Left cardiac atrium (tissue), 4 donors: Measurements from ENCODE around the gene ESRRA. TPM values are rescaled to one million over a fixed set of nuclear protein-coding genes. Genes with fewer than 3 reads are reported as not detected.
A peak's percentile ranks its signal among the peaks of the same experiment; 100 is the strongest.

ENCODE experiments used
- ATAC-seq, 2 donors: fragments of 200-7000 bp; cut with Tn5 transposase; one replicate each; pipeline ENCODE4 v1.9.1; 2020; ENCODE audit warnings: mild to moderate bottlenecking in 2 of 2, moderate library complexity in 2 of 2
- DNase-seq: peaks from one replicate; pipeline ENCODE4 v3.0.0-alpha.2; 2020
- intact Hi-C, 2 donors: fragments of 100-400 bp; cut with DNase I; formaldehyde crosslinking; loops; one replicate each; pipeline versions ENCODE4 v1.14.1 to v1.15.1; 2022 to 2023
- microRNA-seq, 2 donors: library from miRNA; unstranded; fragments of <30 nt; microRNA quantifications; one replicate each; pipeline ENCODE4 v1.2.0, GENCODE V29; 2020
- total RNA-seq, 2 donors: library from RNA; stranded (reverse); fragmentation: NEBNext Ultra II Directional; extraction: Animal tissue kit (Norgen Biotek cat#: 25700); gene quantifications; one replicate each; pipeline ENCODE4 v1.2.1, GENCODE V29; 2021
- donor health status: DM: no; HTN: yes; CAD: no.
- donor health status: DM: no; HTN: yes; CAD: no; lungs with severe emphysema.
- donor health status: DM: yes; HTN: yes; CAD: no.
- donor health status: Dilated cardiomyopathy.

Gene ESRRA
- total RNA-seq, 2 donors from 2014 or later = 147 to 150 TPM

DNA sequence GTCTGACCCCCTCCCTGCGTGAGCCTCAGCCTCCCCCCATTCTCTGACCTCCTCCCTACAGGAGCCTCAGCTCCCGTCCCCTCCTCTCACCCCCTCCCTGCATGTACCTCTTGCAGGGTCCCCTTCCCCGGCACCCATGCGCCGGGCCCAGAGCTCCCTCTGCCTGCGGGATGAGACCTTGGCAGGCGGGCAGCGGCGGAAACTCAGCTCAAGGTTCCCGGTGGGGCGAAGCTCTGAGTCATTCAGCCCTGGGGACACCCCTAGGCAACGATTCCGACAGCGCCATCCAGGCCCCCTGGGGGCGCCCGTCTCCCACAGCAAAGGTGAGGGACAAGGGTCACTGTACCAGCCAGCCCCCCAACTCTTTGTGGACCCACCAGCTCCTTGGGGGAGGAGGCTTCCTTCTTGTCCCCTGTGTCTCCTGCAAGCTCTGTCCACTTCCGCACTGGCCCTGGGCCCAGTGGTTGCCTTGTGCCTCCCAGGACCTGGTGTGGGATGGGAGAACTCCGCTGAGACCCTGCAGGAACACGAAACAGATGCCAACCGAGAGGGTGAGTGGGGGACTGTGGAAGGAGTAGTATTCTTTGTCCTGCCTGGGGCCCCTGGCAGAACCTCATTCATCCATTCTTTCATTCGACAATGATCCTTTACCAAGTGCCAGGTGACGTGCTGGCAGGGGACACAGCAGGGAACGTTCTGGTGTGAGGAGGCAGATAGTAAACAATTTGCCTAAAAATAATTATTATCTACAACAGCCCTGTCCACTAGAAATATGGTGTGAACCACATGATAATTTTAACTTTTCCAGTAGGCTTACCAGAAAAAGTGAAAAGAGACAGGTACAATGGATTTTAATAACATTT, 50.0 kb downstream of the ESRRA start:
- intact Hi-C loops = no loop called here
- ATAC-seq (peak; percentile 59 to 60), DNase-seq (peak; percentile 87)

DNA sequence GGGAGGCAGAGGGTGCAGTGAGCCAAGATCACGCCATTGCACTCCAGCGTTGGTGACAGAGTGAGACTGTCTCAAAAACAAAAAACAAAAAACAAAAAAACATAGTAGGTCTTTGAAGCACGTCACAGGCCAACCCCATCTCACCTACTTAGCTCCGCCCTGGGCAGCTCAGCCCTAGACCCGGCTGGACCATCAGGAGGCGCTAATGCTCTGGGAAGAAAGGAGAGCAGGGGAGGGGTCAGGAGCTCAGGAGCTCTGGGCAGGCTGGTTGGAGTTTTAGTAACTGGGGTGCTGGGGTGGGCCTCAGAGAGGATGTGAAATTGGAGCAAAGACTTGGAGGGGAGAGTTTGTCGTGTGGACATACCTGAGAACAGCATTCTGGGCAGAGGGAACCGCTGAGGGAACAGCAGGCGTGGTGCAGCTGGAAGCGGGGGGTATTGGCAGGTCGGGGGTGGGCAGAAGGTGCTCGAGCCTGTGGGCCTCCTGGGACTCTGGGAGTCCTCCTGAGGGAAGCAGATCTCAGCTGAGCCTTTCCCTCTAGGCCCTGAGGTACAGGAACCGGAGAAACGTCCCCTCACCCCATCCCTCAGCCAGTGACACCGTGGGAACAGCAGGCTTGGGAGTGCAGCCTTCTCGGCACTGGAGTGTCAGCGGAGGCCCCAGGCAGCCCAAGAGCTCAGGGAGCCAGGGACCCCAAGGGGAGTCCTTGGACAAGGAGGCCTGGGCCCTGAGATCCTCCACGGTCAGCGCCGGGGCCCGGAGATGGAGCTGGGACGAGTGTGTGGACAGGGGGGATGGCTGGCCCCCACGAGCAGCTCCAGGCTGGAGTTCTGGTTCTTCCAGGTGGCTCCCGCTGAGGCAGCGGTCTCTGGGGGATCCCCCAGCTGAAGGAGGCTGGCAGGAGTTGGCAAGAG, 51.4 kb downstream of the ESRRA start:
- intact Hi-C loops = no loop called here
- DNase-seq = no peak

DNA sequence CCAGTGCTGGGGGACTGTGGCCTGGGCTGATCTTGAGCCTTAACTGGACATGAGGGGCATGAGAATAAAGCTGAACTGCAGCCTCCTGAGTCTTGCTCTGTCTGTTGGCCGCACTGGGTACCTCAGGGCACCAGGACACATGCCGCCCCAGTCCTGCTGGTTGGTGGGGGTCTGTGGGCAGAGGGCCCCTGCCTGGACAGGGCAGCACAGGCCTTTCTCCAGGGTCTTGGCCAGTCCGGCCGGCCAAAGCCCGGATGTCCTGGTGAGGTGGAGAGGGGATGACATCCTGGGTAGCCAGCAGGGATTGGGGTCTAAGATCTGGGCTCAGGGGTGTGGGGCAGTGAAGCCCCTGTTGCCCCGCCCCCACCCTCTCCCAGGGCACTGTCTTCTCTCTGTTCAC, 52.1 kb downstream of the ESRRA start:
- no peak for DNase-seq
- intact Hi-C loops = no loop called here
- no peak for ATAC-seq

More for the DNA sequence above, 51.4 kb downstream of the ESRRA start:
- no peak for ATAC-seq

DNA sequence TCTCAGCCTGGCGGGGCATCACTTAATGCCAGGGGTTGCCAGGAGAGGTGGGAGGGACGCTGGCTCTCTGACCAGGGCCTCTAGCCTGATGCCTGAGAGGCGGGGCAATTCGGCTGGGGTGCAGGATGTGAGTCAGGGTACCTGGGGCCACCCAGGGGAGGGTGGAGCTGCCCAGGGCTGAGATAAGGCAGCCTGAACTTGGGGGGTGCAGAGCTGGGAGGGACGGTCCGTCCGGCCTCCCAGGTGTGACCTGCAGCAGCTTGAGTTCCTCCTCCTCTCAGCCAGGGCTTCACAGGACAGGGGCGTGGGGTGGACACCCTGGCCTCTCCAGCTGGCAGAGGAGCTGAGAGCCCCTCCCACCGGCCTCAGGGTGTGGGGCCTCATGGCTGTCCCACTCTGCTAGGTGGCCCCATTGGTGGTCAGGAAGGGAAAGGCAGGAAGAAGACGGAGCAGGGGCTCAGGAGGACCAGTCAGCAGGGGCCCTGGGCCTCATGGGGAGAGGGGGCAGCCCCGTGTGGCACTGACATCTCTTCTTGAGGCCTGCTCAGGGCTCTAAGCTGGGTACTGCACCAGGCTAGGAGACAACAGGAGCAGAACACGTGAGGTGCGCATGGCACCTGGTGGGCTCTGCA, 52.7 kb downstream of the ESRRA start:
- intact Hi-C loops = no loop called here
- ATAC-seq (peak; percentile 1 to 3), DNase-seq (no peak)

DNA sequence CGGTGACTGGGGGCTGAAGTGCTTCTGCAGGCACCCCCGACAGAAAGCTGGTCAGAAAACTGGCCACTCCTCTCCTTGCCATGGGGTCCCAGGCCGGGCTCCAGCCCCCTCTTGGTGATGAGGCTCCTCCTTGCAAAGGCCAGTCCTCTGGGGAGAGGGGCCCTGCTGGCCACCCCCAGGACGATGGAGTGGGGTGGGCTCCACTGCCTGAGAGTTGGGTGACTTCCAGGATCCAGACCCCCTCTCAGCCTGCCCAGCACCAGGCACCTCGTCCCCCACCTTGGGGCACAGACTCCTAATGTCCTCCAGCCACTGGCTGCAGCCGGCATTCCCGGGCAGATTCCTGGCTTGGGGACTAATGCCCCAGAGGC, 53.2 kb downstream of the ESRRA start:
- ATAC-seq (peak in 1 of 2 donors; percentile 2), DNase-seq (no peak)
- intact Hi-C loops = no loop called here

DNA sequence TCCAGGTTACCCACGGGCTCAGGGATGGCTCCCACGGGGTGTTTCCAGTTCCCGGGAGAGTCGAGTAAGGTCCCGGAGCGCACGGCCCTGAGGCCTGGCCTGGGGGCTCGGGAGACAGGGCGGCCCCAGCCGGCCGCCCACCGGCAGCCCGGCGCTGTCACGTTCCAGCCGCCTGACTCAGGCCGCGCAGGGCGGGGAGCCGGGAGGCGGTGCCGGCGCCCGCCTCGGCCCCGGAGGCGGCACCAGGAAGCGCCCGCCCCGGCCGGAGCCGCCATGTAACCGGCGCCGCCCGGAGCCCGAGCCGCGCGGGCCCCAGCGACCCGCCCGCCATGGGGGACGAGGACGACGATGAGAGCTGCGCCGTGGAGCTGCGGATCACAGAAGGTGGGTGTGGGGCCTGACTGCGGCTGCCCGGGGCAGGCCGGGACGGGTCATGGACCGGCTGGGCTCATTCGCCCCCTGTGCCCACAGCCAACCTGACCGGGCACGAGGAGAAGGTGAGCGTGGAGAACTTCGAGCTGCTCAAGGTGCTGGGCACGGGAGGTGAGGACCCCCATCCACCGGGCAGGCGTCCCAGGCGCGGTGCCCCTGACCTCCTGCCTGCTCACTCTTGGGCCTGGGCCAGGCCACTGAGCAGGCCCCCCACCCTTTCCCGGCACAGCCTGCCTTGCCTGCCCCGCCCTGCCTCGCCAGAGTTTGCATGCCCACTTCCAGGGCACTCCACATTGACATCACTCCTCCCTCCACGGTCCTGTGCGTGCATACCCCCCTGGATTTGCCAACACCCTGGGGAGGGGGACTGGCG, 53.8 kb downstream of the ESRRA start, which contains the start of gene RPS6KA4:
Gene RPS6KA4, plus strand, starts transcription at position 256 of the 805 bp plus-strand sequence. Its CDS starts 74 bp downstream, at position 330.
- DNase-seq (peak; percentile 74), ATAC-seq (peak; percentile 86 to 90)
- intact Hi-C loops = no loop called here

DNA sequence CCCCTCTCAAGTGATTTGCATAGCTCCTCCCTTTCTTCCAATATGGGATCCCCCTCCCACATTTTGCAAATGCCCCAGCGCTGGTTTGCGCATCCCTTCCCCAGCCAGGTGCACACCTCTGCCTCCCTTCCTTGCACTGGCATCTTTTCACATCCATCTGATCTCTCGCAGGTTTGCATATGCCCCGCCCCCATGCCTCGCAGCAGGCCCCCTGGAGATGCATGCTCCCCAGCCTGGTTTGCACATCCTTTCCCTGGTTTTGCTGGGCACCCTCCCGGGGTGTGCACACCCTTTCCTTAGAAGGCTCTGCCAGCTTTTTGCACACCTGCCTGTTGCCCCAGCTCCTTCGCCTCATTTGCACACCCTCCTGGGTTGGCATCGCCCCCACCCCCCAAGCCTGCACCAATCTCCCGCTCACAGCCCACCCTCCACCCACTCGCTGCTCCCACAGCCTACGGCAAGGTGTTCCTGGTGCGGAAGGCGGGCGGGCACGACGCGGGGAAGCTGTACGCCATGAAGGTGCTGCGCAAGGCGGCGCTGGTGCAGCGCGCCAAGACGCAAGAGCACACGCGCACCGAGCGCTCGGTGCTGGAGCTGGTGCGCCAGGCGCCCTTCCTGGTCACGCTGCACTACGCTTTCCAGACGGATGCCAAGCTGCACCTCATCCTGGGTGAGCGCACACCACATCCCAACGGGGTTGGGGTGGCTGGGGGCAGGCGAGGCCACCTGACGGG, 54.6 kb downstream of the ESRRA start:
- intact Hi-C loops = no loop called here
- ATAC-seq (no peak), DNase-seq (no peak)

DNA sequence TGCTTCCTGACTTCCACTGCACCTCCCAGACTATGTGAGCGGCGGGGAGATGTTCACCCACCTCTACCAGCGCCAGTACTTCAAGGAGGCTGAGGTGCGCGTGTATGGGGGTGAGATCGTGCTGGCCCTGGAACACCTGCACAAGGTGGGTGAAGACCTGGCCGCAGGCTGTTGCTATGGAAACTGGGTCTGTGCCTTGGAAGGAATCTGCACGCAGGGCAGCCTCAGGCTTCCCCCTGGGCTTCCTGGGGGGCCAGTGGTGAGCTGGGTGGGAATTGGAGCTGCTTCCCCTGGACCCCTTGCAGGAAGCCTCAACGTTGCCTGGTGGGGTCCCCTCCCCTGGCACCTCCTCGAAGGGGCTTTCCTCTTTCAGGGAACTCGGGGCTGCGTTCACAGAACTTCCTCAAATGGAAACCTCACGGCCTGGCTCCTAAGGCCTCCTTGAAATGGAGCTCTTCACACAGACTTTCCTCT, 55.2 kb downstream of the ESRRA start:
- ATAC-seq (no peak), DNase-seq (no peak)
- intact Hi-C loops = no loop called here

DNA sequence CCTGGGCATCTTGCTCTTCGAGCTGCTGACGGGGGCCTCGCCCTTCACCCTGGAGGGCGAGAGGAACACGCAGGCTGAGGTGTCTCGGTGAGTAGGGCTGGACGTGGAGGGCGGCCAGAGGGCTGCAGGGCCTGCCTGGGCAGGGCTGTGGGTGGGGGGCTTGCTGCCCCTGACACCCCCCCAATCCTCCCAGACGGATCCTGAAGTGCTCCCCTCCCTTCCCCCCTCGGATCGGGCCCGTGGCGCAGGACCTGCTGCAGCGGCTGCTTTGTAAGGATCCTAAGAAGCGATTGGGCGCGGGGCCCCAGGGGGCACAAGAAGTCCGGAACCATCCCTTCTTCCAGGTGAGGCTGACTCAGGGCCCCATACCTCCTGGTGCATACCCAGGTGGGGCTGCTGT, 56.3 kb downstream of the ESRRA start:
- intact Hi-C loops = no loop called here
- DNase-seq (no peak), ATAC-seq (no peak)

DNA sequence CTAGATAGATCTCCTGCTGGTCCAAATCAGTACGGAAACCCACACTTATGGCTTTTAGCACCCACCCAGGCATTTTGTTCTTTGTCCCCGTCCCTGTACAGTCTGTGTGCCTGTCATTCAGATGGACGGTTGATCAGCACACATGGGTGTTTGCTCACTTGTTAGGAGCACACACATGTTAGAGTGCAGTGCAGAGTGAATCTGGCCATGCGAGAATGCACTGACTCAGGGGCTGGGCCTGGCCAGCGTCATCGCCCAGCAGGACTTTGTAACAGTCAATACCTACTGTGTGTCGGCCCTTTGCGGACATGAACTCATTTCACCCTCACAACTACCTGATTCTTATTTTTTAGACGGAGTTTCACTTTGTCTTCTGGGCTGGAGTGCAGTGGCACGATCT, 57.0 kb downstream of the ESRRA start:
- DNase-seq (no peak), ATAC-seq (no peak)
- intact Hi-C loops = no loop called here

DNA sequence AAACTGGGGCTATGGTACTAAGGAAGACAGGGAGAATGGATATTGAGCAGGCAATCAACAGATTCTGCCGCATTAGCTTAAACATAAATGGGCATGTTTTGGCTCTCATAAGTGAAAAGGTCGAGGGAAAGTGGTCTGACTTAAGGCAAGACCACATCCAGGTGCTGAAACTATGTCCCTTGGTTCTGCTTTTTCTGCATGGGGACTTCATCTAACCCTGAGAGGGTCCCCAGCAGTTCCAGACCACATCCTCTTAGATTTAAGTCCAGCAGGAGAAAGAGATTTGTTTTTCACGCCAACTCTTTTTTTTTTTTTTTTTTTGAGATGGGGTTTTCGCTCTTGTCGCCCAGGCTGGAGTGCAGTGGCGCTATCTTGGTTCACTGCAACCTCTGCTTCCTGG, 59.1 kb downstream of the ESRRA start:
- no peak for DNase-seq
- intact Hi-C loops = no loop called here
- no peak for ATAC-seq

DNA sequence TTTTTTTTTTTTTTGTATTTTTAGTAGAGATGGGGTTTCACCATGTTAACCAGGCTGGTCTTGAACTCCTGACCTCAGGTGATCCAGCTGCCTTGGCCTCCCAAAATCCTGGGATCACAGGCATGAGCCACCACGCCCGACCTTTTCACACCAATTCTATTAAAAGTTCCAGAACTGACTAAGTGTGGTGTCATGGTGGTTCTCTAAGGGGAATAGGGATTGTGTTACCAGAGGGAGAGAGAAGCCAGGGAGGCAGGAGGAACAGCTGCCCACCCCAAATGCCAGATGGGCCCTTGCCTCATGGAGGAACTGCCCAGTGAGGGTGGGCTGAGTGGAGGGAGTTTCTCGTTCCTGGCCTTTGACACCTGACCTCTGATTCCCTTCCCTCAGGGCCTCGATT, 59.6 kb downstream of the ESRRA start:
- ATAC-seq (no peak), DNase-seq (no peak)
- intact Hi-C loops = no loop called here

Small RNA genes lying within 50 kb of the gene (microRNA-seq; reads per million reads assigned to microRNA genes)
- 0.60 to 1.1 reads per million in 2 donors for gene MIR7155

Other genes with a start within 250 kb of the ESRRA start
- 10 to 100 TPM; 37.9 to 48.0 TPM for gene MACROD1, start 139.4 kb upstream of the ESRRA start, total RNA-seq
- 100 to 1,000 TPM; 102 to 125 TPM for gene STIP1, start 119.4 kb upstream of the ESRRA start, total RNA-seq
- 10 to 100 TPM; 23.8 to 25.8 TPM for gene FERMT3, start 98.8 kb upstream of the ESRRA start, total RNA-seq
- 10 to 100 TPM; 59.6 to 61.2 TPM for gene TRPT1, start 79.3 kb upstream of the ESRRA start, total RNA-seq
- 10 to 100 TPM; 58.8 to 82.0 TPM for gene NUDT22, start 79.2 kb upstream of the ESRRA start, total RNA-seq
- gene DNAJC4, start 75.0 kb upstream of the ESRRA start, total RNA-seq = 10 to 100 TPM; 49.2 to 49.3 TPM
- gene VEGFB, start 70.9 kb upstream of the ESRRA start, total RNA-seq = 100 to 1,000 TPM; 276 to 310 TPM
- 10 to 100 TPM; 63.9 to 66.9 TPM for gene FKBP2, start 64.4 kb upstream of the ESRRA start, total RNA-seq
- 100 to 1,000 TPM; 122 to 135 TPM for gene PPP1R14B, start 58.6 kb upstream of the ESRRA start, total RNA-seq
- 10 to 100 TPM; 13.6 to 14.4 TPM for gene PLCB3, start 54.0 kb upstream of the ESRRA start, total RNA-seq
- 10 to 100 TPM; 68.9 to 96.3 TPM for gene BAD, start 20.9 kb upstream of the ESRRA start, total RNA-seq
- gene GPR137, start 19.7 kb upstream of the ESRRA start, total RNA-seq = 10 to 100 TPM; 31.6 to 32.6 TPM
- gene KCNK4, start 14.2 kb upstream of the ESRRA start, total RNA-seq = under 1 TPM in 1 of 2 donors, not detected in 1; 0.13 TPM
- gene CATSPERZ, start 5.2 kb upstream of the ESRRA start, total RNA-seq = under 1 TPM in 1 of 2 donors, not detected in 1; 0.32 TPM
- 100 to 1,000 TPM in 1 of 2 donors, 10 to 100 TPM in 1; 94.1 to 101 TPM for gene TRMT112, start 12.0 kb downstream of the ESRRA start, total RNA-seq
- 100 to 1,000 TPM; 264 to 298 TPM for gene PRDX5, start 12.6 kb downstream of the ESRRA start, total RNA-seq
- gene CCDC88B, start 34.7 kb downstream of the ESRRA start, total RNA-seq = 10 to 100 TPM in 1 of 2 donors, 1 to 10 TPM in 1; 9.2 to 10.6 TPM
- 10 to 100 TPM; 18.1 to 20.1 TPM for gene RPS6KA4, start 53.6 kb downstream of the ESRRA start, total RNA-seq